SK-N-SH treated with all-trans-retinoic acid at 6 μM for 48 hours (cell line): Measurements from ENCODE around the gene COL28A1.

Source experiments
- BACH2 ChIP-seq: fragments of 250-450 bp; sonication (Bioruptor Pico); IDR thresholded peaks from 2 replicates; pipeline ENCODE4 v1.9.0; 2021; ENCODE audit warnings: mild to moderate bottlenecking, borderline replicate concordance
- ESRRG ChIP-seq: fragments of 250-450 bp; sonication (Bioruptor Pico); IDR thresholded peaks from 2 replicates; pipeline ENCODE4 v1.6.1; 2021; ENCODE audit warnings: mild to moderate bottlenecking
- OSR1 ChIP-seq: fragments of 250-450 bp; sonication (Bioruptor Pico); IDR thresholded peaks from 2 replicates; pipeline ENCODE4 v1.8.0; 2022; ENCODE audit warnings: moderate library complexity, mild to moderate bottlenecking, inconsistent platforms
- PATZ1 ChIP-seq: fragments of 250-450 bp; sonication (Bioruptor Pico); IDR thresholded peaks from 2 replicates; pipeline ENCODE4 v1.8.0; 2020; ENCODE audit warnings: mild to moderate bottlenecking, moderate library complexity, borderline replicate concordance
- TOX ChIP-seq: fragments of 250-450 bp; sonication (Bioruptor Pico); IDR thresholded peaks from 2 replicates; pipeline ENCODE4 v1.8.0; 2021; ENCODE audit warnings: mild to moderate bottlenecking, moderate library complexity, borderline replicate concordance
- ZFP3 ChIP-seq: fragments of 250-450 bp; sonication (Bioruptor Pico); IDR thresholded peaks from 2 replicates; pipeline ENCODE4 v1.5.0; 2020; ENCODE audit warnings: mild to moderate bottlenecking, moderate library complexity
- ZFP30 ChIP-seq: fragments of 450-650 bp; formaldehyde crosslinking; IDR thresholded peaks from 2 replicates; pipeline ENCODE4 v1.5.0; 2022; ENCODE audit warnings: mild to moderate bottlenecking, moderate library complexity

GRCh38 chr7:7557252-7557651 lies 21.6 kb upstream of the COL28A1 start:
- no peak for TF ChIP-seq ESRRG (CRISPR knock-in tag)
- TF ChIP-seq BACH2 (CRISPR knock-in tag) = no peak
- TF ChIP-seq OSR1 = no peak
- no peak for TF ChIP-seq ZFP3 (CRISPR knock-in tag)
- TF ChIP-seq TOX (CRISPR knock-in tag) = no peak
- TF ChIP-seq PATZ1 (CRISPR knock-in tag) = no peak
- TF ChIP-seq ZFP30 (CRISPR knock-in tag) = no peak
